GM18505 (cell line): ENCODE results near the gene PCSK9.
A peak's percentile ranks its signal among the peaks of the same experiment; 100 is the strongest.

Experiments used
- ATAC-seq: cut with Tn5 transposase; IDR thresholded peaks from one replicate; pipeline ENCODE4 v1.9.1; 2021; ENCODE audit not compliant: unreplicated experiment
- POLR2A ChIP-seq: IDR thresholded peaks from 4 replicates; pipeline ENCODE4 v1.6.1; 2011; ENCODE audit warnings: borderline replicate concordance; ENCODE audit not compliant: insufficient read depth, insufficient read length; ENCODE audit errors: extremely low read depth

PCSK9 gene

DNA sequence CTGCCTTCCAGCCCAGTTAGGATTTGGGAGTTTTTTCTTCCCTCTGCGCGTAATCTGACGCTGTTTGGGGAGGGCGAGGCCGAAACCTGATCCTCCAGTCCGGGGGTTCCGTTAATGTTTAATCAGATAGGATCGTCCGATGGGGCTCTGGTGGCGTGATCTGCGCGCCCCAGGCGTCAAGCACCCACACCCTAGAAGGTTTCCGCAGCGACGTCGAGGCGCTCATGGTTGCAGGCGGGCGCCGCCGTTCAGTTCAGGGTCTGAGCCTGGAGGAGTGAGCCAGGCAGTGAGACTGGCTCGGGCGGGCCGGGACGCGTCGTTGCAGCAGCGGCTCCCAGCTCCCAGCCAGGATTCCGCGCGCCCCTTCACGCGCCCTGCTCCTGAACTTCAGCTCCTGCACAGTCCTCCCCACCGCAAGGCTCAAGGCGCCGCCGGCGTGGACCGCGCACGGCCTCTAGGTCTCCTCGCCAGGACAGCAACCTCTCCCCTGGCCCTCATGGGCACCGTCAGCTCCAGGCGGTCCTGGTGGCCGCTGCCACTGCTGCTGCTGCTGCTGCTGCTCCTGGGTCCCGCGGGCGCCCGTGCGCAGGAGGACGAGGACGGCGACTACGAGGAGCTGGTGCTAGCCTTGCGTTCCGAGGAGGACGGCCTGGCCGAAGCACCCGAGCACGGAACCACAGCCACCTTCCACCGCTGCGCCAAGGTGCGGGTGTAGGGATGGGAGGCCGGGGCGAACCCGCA lies at the start of gene PCSK9:
Gene PCSK9, plus strand, starts transcription at position 207 of the 741 bp plus-strand sequence. Its CDS starts 290 bp downstream, at position 497.
- no peak for ATAC-seq
- no peak for TF ChIP-seq POLR2A

DNA sequence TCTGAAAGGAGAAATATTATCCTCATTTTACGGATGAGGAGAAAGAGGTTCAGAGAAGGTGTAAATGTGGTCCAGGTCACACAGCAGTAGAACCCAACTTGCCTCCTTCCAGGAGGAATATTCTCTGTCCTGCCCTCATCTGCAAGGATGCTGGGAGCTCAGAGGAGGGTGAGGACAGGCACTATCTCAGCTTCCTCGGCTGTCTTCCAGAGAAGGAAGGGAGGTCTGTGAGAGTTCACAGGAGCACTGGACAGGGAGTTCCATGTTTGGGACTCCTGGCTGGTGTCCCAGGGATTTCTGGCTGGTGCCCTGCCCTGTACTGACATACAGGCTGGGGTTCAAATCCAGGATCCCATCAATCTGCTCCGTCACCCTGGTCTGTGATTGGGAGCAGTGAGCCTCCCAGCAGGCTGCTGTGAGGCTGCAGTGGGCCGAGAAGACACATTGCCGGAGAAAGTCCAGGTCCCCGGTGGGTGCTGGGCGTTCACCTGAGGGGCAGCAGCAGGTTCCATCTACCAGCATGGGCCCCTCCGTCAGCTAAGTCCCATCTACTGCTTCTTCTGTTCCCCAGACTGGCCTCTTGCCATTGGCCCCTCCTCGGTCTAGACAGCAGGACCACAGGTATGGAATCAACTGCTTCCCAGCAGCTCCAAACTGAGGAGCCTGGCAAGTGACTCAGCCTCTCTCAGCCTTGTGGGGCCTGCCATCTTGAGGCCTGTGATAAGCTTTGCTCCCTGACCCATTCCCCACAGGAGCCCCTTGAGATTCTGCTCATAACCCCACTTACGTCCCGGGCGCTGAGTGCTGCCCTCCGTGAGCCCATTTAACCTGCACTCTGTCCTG lies 49.2 kb upstream of the PCSK9 start:
- TF ChIP-seq POLR2A: no peak
- ATAC-seq: no peak

DNA sequence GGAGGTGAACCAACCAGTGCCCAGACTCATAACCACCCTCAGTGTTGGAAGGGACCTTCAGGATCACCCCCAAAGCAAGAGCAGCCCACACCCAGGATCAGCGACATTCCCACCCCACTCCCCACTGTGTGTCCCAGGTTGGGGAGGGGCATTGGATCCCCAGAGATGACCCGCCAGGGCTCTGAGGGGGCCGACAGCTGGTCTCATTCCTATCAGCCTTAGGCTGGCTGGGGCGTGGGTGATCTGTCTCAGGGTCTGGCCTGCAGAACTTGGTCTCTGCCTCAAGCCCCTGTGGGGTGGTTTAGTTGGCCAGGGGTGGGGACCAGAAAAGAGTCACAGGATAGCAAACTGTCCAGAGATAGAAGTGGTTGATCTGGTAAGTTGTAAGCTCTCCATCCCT lies 48.4 kb upstream of the PCSK9 start:
- no peak for TF ChIP-seq POLR2A
- no peak for ATAC-seq

DNA sequence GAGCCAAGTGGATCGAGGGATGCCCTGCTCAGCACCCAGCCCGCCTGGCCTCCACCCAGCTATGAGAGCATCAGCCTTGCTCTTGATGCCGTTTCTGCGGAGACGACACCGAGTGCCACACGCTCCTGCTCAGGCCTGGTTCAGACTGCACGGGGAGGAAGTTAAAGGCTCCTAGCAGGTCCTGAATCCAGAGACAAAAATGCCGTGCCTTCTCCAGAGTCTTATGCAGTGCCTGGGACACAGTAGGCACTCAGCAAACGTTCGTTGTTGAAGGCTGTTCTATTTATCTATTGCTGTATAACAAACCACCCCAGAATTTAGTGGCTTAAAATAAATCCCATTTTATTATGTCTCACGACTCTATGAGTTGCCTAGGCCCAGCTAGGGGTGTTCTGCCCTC lies 47.4 kb upstream of the PCSK9 start:
- ATAC-seq: no peak
- no peak for TF ChIP-seq POLR2A

DNA sequence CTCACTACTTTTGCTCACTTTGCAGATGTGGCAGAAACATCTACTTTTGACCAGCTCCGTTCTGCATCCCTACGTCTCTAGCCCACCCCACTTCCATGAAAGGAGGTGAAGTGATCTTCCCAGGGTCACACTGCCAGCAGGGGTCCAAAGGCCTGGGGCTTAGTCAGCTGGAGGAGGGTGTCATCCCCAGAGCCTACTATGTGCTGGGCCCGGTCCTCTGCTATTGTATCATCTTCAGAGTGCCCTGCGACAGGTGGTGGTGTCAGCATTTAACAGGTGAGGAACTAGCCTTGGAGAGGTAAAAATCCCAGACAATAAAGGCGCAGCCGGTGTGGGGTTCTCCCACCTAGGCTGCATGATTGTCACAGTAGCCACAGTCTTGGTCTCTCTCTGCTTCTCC lies 46.2 kb upstream of the PCSK9 start:
- TF ChIP-seq POLR2A: no peak
- no peak for ATAC-seq

DNA sequence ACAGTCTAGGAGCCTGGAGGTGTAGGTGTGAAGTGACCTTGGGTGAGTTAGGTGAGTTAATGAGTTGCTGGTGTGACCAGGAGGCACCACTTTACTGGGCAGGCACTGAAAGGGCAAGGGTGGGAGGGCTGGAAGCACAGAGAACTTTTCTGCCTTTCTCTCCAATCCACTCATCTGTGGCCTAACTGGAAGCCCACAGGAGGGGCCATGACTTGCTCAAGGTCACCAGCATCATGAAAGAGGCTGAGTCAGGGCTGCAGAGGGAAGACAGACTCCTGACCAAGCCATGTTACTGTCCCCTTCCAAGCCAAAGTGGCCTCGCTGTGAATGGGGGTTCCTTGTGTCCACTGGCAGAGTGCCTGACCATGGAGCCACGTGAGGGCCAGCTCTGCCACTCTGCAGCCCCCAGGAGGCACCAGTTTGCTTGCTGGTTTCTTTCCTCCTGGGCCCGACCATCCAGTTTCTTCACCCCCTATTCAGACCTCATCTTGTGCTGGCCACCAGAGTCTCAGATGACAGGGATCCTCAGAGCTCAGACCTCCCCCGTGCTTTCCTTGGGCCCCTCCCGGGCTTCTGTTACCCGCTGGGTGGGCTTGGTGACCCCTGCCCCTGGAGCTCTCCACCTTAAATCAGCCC lies 44.9 kb upstream of the PCSK9 start:
- ATAC-seq: no peak
- no peak for TF ChIP-seq POLR2A

DNA sequence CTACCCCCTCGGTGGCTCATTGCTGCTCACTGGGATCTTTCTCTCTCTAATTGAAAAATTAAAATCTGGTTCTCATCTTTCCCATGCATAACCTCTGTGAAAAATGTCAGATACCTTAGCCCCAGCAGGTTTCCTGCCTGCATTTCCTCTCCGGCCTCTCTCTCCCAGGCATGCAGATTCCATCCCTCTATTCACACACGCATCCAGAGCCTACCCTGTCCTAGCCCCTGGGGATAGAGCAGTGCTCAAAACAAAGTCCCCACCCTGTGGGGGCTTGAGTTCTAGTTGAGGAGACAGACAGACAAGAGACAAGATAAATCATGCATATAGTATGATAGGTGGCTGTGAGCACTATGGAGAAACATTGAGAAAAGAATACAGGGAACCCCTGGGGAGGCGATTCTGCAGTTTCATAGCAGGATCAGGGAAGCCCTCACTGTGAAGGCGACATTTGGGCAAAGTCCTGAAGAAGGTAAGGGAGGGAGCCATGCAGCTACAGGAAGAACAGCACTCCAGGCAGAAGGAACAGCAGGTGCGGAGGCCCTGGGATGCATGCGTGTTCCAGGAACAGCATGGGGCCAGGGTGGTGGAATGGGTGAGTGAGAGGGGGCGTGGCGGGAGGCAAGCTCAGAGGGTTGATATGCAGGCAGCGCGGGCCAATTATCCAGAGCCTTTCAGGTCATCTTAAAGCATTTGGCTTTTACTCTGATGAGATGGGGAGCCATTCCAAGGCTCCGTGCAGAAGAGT lies 44.2 kb upstream of the PCSK9 start:
- no peak for TF ChIP-seq POLR2A
- no peak for ATAC-seq

DNA sequence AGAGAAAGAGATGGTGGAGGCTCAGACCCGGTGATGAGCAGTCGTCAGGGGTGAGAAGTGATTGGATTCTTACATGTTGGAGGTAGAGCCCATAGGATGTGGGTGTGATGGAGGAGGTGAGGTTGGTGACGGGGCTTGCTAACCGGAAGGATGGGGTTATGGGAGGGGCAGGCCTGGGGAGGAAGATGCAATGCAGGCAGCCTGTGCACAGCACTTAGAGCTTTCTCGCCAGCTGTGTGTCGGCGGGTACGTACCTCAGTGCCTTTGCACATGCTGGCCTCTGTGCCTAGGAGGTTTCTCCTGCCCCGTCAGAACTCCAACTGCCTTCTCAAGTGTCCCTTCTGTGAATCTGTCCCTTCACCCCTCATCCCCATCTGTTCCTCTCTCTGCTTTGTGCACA lies 43.5 kb upstream of the PCSK9 start:
- ATAC-seq: no peak
- TF ChIP-seq POLR2A: no peak

DNA sequence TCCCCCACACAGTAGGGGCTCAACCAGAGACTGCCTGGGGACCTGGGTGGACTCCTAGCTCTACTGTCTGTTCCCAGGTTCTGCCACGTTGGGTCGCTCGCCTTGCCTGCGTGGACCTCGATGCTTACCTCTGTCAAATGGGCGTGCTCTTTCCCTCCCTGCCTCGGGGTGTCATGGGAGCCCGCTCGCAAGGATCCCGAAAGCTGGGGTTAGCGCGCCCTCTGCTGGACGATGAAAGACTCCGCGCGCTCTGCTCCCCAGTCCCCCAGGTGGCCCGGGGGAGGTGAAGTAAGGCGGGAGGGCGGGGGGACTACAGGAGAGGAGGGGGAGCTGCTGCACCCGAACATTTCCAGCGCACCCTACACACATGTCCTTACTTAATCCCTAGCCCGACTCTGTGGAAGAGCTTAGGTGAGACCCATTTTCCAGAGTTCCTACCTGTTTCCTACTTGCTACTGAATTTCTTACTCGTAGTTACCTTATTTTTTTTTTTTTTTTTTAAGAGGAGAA lies 42.9 kb upstream of the PCSK9 start:
- peak; percentile 62 for ATAC-seq
- no peak for TF ChIP-seq POLR2A

DNA sequence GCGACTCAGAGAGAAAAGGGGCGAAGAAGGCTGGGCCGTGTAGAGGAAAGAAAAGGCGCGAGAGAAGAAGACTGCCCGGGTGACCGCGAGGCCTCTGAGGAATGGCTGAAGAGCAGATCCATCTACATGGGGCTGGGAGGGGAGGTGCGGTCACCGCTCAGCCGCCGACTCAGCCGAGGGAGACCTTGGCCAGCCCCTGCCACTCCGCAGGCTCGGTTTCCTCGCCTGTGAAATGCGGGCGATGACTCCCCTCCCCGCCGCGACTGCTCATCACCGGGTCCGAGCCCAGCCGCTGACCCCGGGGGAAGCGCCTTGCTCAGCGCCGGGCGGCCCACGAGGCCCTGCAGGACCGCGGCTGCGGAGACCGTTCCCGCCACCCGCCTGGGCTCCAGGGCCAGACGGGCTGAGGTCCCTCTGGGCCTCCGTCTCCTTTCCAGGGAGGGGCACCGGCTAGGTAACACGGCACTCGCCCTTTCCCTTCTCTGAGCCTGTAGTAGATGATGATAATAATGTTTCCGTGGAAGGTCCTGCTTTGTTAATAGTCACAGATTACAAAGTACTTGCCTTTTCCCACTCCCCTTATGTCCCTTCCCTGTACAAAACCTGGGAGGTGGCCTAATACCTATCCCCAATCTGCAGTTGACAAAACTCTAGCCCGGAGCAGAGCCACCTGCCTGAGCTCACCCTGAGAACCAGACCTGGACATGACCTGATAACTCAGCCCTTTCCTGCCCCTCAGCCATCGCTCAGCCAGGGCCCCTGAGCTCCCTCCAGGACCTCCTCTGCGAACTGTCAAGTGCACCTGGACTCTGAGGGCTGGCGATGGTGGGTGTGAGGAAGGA lies 42.3 kb upstream of the PCSK9 start:
- no peak for TF ChIP-seq POLR2A
- no peak for ATAC-seq

DNA sequence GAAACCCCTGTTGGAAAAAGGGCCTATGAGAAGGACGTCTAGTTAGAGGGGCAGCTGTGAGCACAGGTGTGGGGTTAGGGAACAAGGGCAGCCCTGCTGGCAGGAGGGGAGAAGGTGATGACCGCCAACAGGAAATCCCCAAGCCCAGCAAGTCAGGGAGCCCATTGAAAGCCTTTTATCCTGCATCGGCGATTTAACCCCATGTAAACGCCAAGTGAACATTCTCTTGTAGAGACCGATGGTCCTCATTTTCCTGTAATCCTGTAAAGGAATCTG lies 41.7 kb upstream of the PCSK9 start:
- no peak for ATAC-seq
- TF ChIP-seq POLR2A: no peak

DNA sequence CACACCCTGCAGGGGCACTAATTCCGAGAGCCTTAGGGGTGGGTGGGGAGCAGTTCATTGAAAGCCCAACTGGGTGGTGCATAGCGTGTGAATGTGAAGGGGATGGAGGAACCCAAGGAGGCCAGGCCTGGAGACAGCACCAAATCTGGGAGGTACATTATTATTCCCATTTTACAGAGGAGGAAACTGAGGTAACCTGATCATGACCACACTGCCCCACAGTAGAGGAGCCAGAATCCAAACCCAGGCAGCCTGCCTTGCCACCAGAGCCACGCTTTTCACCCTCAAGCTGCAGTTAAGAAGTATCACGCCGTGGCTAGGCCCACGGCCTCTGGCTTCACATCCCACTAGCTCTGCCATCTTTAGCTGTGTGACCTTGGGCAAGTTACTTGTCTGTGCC lies 41.2 kb upstream of the PCSK9 start:
- no peak for TF ChIP-seq POLR2A
- ATAC-seq: no peak

DNA sequence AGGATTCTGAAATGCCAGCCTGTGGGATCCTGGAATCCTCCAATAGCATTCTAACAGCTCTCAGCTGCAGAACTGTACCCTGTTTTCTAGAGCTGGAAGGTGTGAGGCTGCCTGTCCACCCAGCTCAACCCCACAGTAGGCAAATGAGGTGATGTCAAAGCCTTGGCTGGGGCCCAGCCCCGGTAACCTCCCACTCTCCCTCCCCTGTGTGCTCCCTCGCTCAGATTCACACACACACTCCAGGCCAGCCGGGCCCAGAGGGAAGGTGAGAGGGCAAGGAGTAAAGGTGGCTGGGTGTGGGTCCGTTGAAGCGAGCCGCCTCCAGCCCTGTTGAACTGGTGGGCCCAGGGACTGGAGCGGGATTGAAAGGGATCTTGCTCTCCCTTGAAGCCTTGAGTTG lies 40.7 kb upstream of the PCSK9 start, which contains the start of gene BSND:
Gene BSND, plus strand, starts transcription at position 257 of the 400 bp plus-strand sequence. CDS start 254 bp downstream, outside the sequence.
- ATAC-seq: no peak
- TF ChIP-seq POLR2A: no peak
